Activated CD4-positive, CD25-positive, alpha-beta regulatory T cell treated with anti-CD3 and anti-CD28 coated beads, Interleukin-2, amount 50 U/mL, for 16 hours (primary cell): ENCODE measurements around the gene RAPGEF1.
"Not testable (repeated sequence)": the region's sequence is repeated elsewhere in the genome, so short reads cannot be mapped to it uniquely, and the experiment has no call there.

ENCODE experiments used
- DNase-seq: peaks from one replicate; pipeline ENCODE4 v3.0.0-alpha.2; 2020; ENCODE audit warnings: low read depth, low spot score

The RAPGEF1 gene

DNA sequence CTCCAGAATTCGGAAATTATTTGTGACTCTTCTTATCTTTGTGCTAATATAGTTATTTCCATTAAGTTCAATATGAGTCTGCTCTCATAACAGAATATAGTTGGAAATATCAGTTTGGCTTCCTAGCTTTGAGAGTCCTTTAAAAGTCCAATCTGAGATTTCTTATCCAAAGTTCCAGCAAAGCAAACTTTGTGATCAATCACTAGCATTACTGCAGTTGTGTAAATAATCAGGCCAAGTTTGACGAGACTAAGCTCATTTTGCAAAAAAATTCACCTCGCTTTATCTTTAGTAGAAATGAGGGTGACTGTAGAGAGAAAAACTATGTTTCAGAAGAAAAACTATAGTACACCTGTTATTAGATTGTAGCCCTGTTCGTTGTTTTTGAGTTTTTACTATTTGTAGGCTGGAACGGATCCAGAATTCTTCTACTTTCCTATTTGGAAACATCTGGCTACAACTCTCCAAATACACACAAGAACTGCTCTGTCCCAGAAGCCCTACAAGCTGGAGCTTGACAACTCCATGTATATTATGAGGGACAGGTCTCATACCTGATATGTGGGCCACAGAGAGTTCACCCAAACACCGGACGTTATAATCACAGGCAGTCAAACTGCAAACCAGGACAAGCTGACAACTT is 47.8 kb downstream of the RAPGEF1 start:
- DNase-seq, result no peak

DNA sequence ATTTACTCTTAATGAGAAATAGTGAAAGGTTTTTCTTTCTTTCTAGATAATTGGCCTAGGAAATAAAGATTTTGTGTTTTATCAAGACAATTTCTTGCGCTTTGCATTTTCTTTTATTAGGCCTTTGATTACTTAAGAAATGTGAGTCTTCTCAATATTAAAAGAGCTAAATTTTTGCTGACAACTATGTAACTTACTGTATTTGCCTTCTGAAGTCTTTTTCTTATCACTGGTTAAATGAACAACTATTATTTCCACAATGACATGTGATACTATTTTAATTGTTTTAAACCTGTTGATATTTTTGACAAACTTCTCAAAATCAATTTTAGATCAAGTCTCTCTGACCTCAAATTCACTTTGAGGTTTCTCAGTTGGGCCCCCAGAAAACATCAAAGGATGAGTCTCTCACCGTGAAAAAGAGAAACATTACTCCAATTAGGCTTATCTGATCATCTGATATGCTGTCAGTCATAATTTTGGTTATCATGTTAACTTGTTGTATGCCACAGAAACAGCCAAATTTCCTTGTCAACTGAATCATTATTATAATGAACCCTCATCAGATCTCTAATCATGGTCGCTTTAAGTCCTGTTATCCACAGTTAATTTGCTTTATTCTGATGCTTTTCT is 48.8 kb downstream of the RAPGEF1 start:
- no peak for DNase-seq

DNA sequence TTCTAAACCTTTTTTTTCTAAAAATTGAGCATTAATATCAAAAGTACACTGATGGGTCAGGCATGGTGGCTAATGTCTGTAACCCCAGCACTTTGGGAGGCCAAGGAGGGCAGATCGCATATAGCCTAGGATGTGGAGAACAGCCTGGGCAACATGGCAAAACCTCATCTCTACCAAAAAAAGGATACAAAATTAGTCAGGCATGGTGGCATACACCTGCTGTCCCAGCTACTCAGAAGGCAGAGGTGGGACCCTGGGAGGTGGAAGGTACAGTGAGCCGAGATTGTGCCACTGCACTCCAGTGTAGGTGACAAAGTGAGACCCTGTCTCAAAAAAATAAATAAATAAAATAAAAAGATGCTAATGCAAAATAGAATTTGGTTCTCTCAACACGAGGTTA is 49.4 kb downstream of the RAPGEF1 start:
- no peak for DNase-seq

DNA sequence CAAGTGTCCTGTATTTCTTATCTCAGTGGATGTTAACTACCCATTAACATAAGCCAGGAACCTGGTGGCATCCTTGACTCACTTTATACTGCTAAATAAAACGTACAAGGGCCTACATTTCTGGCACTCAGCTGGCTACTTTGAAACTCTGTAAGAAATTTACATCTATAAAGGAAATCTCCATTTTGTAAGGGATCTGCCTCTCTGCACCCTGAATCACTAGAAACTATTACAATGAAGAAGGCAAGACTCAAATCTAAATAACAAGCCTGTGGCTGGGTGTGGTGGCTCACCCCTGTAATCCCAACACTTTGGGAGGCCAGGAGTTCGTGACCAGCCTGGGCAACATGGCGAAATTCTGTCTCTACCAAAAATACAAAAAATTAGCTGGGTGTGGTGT is 51.5 kb downstream of the RAPGEF1 start:
- no peak for DNase-seq

DNA sequence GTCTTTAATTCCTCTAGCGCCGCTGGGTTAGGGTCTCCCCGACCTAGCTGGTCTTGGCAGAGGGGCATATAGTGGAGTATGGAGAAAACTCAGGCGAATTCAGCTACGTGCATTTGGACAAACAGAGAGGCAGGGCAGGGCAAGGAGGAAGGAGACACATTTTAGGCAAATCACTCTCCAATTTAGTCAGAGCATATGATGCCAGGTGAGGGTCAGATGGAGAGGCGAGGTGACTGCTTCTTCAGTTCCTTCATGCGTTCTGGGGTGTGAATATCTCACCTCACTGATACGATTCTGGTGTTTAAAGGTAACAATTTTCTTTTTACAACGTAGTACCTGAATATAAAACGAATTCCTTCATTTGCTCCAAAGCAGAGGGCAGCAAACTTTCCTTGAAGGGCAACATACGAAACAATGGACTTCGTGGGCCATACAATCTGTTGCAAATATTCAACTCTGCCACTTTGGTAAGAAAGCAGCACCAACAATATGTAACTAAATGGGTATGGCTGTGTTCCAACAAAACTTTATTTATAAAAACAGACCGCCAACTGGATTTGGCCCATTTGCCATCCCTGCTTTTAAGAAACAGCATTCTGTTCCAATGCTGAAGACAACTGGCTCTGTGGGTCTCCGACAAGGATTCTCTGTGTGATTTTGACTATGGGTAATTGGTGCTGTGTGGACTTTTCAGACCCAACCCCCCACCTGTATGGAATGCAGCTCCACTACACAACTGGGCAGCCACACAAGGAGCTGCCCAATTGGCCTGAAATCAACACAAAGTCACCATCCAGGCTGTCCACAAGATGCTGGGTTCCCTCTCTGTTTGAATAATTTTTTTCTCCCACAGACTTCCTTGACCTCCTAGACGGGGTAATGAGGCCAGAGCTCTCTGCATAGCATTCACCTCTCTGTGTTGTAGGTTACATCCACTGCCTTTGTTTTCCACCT is 53.8 kb downstream of the RAPGEF1 start:
- DNase-seq, result no peak

DNA sequence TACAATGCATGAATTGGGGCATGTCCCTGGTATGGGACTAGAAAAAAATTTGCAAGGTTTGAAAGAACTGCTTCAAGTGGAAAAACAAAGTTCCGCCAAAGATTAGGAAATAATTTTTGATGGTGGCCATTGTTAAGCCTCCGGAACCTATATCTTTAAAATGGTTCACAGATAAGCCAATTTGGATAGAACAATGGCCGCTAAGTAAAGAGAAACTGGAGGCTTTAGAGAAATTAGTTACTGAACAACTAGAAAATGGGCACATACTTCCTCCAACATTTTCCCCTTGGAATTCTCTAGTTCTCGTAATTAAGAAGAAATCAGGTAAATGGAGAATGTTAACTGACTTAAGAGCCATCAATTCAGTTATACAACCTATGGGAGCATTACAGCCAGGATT is 56.8 kb downstream of the RAPGEF1 start:
- DNase-seq, result not testable (repeated sequence)

DNA sequence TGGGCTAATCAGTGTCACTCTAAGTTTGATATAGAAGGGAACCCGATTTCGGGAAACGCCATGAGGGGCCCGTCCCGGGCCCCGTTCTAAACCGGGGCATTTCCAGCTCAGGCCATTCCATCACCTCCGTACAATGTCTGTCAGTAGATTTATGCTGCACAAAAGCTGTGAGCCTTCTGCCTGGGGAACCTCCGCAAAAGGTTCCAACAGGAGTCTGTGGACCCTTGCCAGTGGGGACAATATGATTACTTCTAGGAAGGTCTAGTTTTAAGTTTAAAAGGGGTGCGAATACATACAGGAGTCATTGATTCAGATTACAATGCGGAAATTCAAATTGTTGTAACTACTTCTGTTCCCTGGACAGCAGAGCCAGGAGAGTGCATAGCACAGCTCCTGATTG is 57.6 kb downstream of the RAPGEF1 start:
- no peak for DNase-seq

DNA sequence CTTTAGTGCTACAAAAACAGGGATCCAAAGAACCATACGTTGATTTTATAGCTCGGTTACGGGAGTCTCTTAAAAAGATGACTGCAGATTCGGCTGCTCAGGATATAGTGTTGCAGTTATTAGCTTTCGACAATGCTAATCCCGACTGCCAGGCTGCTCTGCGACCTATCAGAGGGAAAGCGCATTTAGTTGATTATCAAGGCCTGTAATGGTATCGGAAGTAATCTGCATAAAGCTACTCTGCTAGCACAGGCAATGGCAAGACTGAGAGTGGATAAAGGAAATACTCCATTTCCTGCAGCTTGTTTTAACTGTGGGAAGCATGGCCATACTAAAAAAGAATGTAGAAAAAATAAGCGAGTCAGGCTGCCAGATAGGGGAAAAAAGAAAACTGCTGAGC is 58.0 kb downstream of the RAPGEF1 start:
- DNase-seq, result not testable (repeated sequence)

DNA sequence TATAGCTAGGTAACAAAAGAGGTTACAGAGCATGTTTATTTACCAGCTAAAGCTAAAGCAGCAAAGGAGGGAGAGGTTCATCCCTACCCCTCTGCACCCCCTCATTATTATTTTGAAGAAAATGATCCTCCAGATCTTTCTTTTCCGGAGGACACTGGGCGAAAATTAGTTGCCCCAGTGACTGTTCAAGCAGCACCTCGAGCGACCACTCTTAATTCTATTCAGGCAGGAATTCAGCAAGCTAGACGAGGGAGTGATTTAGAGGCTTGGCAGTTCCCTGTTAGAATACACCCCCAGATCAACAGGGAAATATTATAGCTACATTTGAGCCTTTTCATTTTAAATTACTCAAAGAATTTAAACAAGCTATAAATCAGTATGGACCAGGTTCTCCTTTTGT is 58.8 kb downstream of the RAPGEF1 start:
- not testable (repeated sequence) for DNase-seq

DNA sequence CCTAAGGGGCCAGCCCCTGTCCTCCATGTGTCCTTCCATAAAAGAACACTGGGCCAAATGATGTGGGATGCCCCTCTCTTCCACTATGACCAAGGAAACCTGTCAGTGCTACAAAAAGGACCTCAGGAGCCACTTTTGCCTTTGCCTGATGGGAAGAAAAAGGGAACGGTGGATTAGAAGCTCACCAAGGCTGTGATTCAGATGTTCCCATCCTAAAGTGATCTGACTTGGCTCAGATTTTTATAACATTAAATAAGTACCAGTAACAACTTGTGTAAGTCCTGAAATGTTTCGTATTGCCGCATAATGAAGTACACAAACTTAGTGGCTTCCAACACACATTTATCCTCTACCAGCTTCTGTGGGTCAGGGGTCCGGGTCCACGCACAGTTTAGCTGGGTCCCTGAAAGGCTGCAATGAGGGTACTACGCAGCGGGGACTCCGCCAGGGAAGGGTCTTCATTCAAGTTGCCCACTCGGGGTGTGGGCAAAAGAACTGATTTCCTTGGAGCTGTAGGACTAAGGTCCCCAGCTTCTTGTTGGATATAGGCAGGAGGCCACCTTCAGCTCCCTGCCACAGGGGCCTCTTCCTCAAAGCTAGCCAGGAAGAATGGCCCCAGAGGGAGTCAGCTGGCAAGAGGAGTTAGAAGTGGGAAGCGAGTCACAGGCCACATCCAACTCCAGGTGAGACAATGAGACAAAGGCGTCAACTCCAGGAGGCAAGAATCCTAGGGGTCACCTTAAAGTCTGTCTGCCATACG is 60.4 kb downstream of the RAPGEF1 start:
- DNase-seq, result no peak

DNA sequence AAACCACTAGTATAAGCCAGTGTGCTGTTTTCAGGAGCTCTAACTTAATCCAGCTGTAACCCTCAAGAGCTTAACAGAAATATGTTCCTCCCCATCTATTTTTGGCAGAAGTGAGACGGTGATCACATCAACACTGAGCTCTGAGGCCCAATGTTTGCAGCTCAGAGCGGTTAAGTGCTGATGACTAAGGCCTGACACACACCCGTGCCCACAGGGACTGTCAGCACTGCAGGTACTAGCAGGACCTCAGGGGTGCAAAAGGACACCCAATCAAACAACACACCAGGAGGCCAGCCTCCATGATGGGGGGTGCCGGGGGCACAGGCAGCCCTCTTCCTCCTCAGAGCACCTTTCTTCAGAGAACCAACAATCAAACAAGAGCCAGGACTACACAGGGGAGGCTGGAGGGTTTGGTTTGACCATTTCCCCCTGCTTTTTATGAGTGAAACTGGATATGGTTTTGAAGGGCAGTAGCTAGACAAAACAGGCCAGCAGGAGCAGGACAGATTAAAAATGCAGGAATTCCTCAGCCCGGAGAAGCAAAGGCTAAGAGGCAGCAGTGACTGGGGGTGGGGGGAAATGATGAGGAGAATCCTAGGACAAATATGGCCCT is 61.3 kb downstream of the RAPGEF1 start:
- peak; percentile 66 for DNase-seq

DNA sequence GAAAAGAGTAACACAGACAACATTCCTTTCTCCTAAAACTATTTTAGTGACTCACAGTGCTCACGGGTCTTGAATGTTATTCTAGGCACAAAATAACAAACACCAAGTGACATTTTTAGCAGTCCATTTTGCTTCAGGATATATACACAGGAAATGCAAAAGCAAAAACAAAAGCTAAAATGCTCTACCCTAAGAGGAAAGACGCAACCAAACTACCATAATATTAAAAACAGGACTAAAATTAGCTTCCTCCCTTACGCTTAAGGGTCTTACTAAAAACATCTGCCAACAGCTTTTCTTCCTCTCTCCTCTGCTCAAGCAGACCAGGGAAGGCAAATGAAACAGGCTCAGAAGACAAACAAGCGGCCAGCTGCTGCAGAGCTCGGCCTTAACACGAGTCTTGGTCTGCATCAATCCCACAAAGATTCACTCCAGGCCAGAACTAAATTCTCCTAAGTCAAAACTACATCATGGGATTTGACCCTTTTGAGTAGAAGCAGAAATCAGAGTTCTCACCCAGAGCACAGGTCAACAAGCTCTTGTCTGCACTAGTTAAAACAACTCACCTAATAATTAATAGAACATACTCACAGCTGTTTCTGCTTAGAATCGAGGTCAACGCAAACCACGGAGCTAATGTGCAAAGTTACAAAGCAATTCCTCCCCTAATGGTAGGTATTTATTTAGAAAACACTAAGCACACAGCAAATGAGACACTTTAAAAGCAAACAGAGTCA is 62.3 kb downstream of the RAPGEF1 start:
- no peak for DNase-seq

DNA sequence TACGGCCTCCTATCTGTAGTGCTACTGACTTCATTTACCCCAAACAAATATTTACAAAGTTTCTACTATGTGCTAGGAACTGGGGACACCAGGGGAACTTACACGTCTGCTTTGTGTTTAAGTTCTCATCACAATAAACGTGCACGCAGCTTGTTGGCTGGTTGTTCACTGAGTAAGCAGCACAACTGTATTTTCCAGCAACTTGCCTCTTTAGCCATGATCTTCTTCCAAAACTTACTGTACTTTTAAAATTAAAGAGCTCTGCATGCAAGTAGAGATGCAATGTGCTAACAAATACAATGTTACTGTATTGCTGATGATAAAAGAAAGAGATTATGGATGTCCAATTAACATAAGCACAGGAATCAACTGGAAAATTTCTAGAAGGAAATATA is 62.8 kb downstream of the RAPGEF1 start:
- no peak for DNase-seq

DNA sequence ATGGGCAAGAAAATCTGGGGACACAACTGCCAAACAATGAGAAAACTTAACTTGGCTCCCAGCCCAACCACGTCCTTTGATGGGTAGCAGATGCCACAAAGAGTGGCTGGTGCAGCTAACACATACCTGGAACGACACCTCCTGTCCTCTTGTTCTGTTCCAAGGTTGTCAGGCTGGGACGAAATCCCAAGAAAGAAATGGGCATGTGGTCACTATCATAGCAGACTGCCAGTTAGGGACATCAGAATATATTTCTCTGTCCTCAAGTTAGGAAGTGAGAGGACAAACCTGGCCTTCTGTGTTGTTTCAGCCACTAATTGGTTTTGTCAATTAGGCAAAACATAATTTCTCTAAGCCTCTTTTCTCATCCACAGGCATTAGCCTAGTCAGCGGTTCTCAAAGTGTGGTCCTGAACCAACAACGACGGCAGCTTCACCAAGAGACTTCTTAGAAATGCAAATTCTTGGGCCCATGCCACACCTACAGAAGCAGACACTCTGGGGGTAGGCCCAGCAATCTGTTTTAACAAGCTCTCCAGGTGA is 63.4 kb downstream of the RAPGEF1 start:
- DNase-seq, result no peak

DNA sequence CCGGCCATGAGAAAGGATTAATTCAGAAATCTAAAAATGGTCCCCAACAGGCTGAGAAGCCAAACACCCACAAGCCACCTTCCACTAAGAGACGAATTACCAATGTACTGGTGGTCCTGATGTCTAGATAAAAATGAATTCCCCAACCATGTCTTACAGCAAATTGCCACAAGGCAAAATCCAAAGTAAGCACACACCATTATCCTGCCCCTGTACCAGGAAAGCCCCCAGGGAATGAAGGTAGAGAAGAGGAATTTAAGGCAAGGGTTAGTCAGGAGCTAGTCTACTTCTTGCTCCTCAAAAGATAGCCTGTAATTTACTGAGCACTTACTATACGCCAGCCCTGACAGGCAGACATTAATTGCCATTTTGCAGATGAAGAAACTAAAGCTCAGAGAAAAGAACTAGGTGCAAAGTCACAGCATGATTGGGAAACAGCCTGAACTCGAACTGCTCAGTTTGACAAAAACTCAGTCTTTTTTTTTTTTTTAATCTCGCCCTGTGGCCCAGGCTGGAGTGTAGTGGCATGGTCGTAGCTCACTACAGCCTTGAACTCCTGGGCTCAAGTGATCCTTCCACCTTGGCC is 64.3 kb downstream of the RAPGEF1 start:
- no peak for DNase-seq

DNA sequence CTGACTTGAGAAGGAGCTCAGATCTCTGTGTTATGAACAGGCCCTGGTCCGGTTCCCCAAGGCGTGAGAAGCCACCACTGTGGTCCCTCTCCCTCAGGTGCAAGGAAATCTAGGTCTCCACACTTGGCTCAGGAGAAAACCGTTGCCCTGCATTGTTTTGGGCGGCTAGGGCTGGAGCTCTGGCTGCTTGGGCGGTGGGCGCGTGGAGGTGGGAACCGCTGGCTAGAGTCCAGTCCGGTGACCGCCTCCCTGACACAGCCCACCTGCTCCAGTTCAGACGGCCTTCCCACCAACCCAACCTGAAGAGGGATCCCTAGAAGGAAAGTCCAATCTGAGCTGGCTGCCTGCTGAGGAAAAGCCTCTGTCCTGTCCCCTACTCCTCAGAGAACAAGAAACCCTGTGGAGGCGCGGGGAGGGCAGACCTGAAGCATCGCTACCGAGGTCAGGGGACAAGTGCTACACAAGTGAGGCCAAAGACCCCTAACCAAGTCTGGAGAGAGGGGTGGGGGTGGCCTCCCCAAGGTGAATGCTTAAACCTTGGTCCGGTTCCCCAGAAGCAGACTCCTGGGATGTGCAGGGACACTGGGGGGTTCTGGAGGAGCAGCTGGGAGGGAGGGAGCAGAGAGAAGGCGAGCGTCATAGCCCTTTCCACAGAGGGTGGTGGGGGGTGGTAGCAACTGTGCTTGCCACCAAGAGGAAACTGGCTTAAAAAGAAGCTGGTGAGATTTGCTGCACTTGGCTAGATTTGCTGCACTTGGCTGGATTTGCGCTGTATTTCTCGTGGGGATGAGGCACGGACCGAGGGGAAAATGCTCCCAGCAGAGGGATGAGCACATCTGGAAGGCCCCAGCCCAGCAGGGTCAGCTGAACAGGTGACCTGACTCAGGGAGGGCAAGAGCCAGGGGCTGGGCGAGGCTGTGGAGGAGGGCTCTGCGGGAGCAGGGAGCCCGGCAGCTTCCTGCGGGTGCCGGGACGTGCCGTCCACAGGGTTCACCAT is 65.2 kb downstream of the RAPGEF1 start:
- no peak for DNase-seq

DNA sequence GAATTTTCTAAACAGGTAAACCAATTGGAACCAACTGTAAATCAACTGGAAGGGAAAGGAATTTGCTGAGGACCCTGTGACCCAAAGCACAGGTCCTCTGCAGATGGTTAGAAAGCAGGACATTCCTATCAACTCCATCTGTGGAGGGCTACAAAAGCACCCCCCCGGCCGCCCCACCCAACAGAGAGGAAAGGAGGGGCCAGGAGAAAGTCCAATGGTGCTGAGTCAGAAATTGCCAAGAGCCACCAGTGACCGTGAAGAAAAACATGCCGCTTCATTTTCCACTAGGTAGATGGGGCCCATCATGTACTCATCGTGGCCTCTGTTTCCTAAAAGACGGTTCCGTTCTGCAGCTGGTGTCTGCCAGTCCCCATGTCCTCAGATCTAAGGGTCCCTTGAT is 66.3 kb downstream of the RAPGEF1 start:
- no peak for DNase-seq

DNA sequence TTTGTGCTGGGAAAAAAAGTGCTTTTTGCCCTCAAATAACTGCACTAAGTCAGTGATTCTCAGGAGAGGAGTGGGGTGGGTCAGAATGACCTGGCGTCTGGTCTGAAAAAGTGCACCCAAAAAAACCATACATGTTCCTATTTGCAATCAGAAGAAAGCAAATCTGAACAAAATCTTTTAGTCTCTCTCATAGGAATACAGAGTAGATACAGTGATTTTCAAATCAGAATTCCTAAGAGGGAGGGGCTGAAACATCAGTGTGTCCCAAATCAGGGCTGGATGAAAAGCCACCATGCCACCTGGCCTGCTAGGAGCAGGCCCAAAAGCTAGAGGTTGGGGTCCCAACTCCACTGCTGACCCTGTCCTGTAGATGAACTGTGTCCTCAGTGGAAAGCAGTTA is 66.8 kb downstream of the RAPGEF1 start:
- no peak for DNase-seq

DNA sequence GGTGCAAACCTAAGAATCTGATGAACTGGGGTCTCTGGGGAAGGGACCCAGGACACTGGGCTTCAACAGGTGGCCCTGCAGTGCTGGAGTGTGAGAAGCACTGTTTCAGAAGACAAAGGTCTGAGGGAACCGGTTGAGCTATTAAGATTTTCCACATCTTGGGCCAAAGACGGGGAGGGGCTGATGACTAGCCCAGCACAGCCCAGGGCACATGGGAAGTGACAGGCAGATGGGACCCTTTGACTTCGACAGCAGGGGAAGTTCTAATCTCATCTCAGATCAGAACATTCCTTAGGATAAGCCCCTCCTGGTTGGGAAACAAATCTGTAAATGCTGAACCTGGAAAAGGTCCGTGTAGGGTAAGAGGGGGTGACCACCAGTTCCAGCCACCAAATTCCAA is 67.4 kb downstream of the RAPGEF1 start:
- DNase-seq, result no peak
